ENCODE results near the gene SFSWAP.

Gene SFSWAP

GRCh38 chr12:131836193-131836592 lies 125.3 kb downstream of the SFSWAP start:
- no peak for DNase-seq (ENCODE audit: low read depth)

GRCh38 chr12:131836714-131837397 lies 126.0 kb downstream of the SFSWAP start:
- DNase-seq (ENCODE audit: low read depth): no peak

GRCh38 chr12:131840643-131841416 lies 129.9 kb downstream of the SFSWAP start:
- DNase-seq (ENCODE audit: low read depth): no peak

DNA sequence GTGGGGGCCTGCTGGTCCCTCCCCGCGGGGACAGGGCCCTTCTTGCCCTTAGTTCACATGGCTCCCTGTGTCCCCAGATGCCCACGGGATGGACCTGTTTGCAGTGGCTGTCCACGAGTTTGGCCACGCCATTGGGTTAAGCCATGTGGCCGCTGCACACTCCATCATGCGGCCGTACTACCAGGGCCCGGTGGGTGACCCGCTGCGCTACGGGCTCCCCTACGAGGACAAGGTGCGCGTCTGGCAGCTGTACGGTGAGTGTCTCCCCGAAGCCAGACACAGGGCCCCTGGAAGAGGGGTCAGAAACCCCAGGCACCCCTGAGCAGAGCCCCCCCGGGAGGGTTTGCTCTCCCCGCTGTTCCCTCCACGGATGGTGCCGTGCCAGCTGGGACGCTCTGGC lies 130.7 kb downstream of the SFSWAP start:
- no peak for DNase-seq (ENCODE audit: low read depth)

DNA sequence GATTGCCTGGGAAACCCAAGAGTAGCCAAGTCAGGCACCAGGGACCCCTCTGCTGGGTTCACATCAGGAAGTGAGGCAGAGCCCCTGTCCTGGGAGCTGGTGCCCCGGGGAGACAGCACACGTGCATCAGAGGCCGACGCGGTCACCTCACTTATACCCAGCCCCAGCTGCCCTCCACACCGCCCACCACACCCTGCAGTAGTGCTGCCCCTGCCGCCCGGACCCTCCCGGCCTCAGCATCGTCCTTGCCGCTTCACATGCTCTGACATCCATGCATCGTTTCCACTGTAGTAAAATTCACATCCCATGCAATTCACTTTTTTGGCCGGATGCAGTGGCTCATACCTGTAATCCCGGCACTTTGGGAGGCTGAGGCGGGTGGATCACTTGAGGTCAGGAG lies 131.3 kb downstream of the SFSWAP start:
- no peak for DNase-seq (ENCODE audit: low read depth)

DNA sequence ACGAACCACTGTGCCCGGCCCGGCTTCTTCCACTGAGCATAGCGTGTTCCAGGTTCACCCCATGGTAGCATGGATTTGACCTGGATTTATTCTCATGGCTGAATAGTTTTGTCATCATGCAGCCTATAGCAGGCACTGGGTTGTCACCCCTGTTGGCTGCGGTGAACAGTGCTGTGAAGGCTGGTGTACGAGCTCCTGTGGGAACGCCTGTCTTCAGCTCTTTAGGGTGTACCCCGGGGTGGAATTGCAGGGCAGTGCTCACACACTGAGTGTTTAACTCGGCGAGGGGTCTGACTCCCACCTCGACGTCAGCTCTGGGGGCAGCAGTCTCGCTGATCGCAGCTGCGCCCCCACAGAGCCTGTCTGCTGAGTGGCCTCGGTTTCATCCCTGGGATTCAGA lies 132.6 kb downstream of the SFSWAP start:
- DNase-seq (ENCODE audit: low read depth): no peak

DNA sequence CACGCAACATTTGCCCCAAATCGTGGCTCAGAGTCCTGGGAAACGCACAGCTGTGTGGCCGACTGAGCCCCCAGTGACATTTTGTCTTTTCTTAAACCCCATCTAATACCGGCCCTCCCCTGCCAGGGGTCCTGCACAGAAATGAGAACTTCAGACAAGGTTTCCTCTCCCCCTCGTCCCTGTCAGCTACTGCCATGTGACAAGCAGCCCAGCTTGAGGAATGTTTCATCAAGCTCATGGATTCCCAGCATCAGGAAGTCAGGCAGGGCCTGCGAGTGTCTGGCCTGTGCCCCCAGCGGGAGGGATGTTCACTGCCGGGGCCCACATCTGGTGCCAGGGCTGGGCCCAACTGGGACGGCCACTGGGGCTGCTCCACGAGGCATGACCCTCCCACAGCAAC lies 133.2 kb downstream of the SFSWAP start:
- DNase-seq (ENCODE audit: low read depth): no peak

- no peak for DNase-seq (ENCODE audit: low read depth)
Observed at GRCh38 chr12:131844656-131845055, 133.8 kb downstream of the SFSWAP start.

GRCh38 chr12:131845121-131845520 lies 134.2 kb downstream of the SFSWAP start:
- no peak for DNase-seq (ENCODE audit: low read depth)

- DNase-seq (ENCODE audit: low read depth): no peak
Observed at GRCh38 chr12:131847456-131847855, 136.6 kb downstream of the SFSWAP start.

GRCh38 chr12:131848753-131849152 lies 137.9 kb downstream of the SFSWAP start:
- no peak for DNase-seq (ENCODE audit: low read depth)
